PC-3 (cell line): ENCODE results near the gene ST6GALNAC5. TPM values are rescaled to one million over a fixed set of nuclear protein-coding genes. Genes with fewer than 3 reads are reported as not detected.
A peak's percentile ranks its signal among the peaks of the same experiment; 100 is the strongest.

Source experiments
- ATAC-seq: fragments of 200-7000 bp; cut with Tn5 transposase; 2 replicates; pipeline ENCODE4 v1.9.1; 2020; ENCODE audit warnings: mild to moderate bottlenecking, moderate library complexity
- BruUV-seq: library from RNA; stranded (reverse); fragments of 400-500 nt; replicated peaks from 2 replicates; lab custom pipeline; 2021; lab: Mats Ljungman, UMichigan
- CTCF ChIA-PET: fragments of 300-600 bp; sonication (Branson Sonifier 250); formaldehyde crosslinking; loops from one replicate; lab custom pipeline; 2022; ENCODE audit warnings: antibody characterized with exemption; lab: Charles Lee
- POLR2A ChIA-PET: fragments of 300-600 bp; sonication (Branson Sonifier 250); formaldehyde crosslinking; loops from one replicate; lab custom pipeline; 2022; ENCODE audit warnings: antibody characterized with exemption; ENCODE audit not compliant: unreplicated experiment; lab: Charles Lee
- DNase-seq: peaks from one replicate; pipeline ENCODE4 v3.0.0-alpha.2; 2015
- H2AFZ ChIP-seq: fragments of 300-600 bp; sonication (generic); 2 replicates; pipeline ENCODE4 v1.6.0; 2016; ENCODE audit warnings: antibody characterized with exemption, low read length
- H3F3A ChIP-seq: fragments of 300-600 bp; sonication (generic); one replicate; pipeline ENCODE4 v1.6.0; 2017; ENCODE audit warnings: antibody characterized with exemption, low read length, control low read depth, mild to moderate bottlenecking; ENCODE audit not compliant: unreplicated experiment
- H3K27ac ChIP-seq: fragments of 300-600 bp; sonication (generic); 2 replicates; pipeline ENCODE4 v1.5.1; 2016; ENCODE audit warnings: mild to moderate bottlenecking, low read length
- H3K27me3 ChIP-seq: fragments of 300-600 bp; sonication (generic); 2 replicates; pipeline ENCODE4 v1.6.1; 2016; ENCODE audit warnings: low read length, mixed read lengths
- H3K36me3 ChIP-seq: fragments of 300-600 bp; sonication (generic); 2 replicates; pipeline ENCODE4 v1.6.1; 2016; ENCODE audit warnings: low read depth, mixed run types, low read length, mixed read lengths
- H3K4me1 ChIP-seq: fragments of 300-600 bp; sonication (generic); 2 replicates; pipeline ENCODE4 v1.5.1; 2016; ENCODE audit warnings: low read length; ENCODE audit not compliant: insufficient read depth
- H3K4me2 ChIP-seq: fragments of 300-600 bp; sonication (generic); 2 replicates; pipeline ENCODE4 v1.6.0; 2016; ENCODE audit warnings: low read length
- H3K4me3 ChIP-seq: fragments of 300-600 bp; sonication (generic); 2 replicates; pipeline ENCODE4 v1.5.1; 2016; ENCODE audit warnings: mild to moderate bottlenecking, low read length, mixed read lengths
- H3K79me2 ChIP-seq: fragments of 300-600 bp; sonication (generic); 2 replicates; pipeline ENCODE4 v1.6.1; 2017; ENCODE audit warnings: low read length, mixed read lengths
- H3K9ac ChIP-seq: fragments of 300-600 bp; sonication (generic); 2 replicates; pipeline ENCODE4 v1.6.0; 2016; ENCODE audit warnings: mild to moderate bottlenecking, low read length
- H3K9me2 ChIP-seq: fragments of 300-600 bp; sonication (generic); replicated peaks from 2 replicates; pipeline ENCODE4 v1.6.1; 2016; ENCODE audit warnings: mixed run types, low read length, mixed read lengths
- H3K9me3 ChIP-seq: fragments of 300-600 bp; sonication (generic); 2 replicates; pipeline ENCODE4 v1.6.1; 2016; ENCODE audit warnings: low read length, mixed read lengths
- H4K20me1 ChIP-seq: fragments of 300-600 bp; sonication (generic); 2 replicates; pipeline ENCODE4 v1.6.1; 2016; ENCODE audit warnings: low read length, mixed read lengths
- EZH2 ChIP-seq: fragments of 300-600 bp; sonication (generic); IDR thresholded peaks from one replicate; pipeline ENCODE4 v1.6.1; 2017; ENCODE audit warnings: antibody characterized with exemption, mild to moderate bottlenecking, low read length; ENCODE audit not compliant: unreplicated experiment
- EZH2phosphoT487 ChIP-seq: fragments of 300-600 bp; sonication (generic); IDR thresholded peaks from 2 replicates; pipeline ENCODE4 v1.6.1; 2018; ENCODE audit warnings: mild to moderate bottlenecking, antibody characterized with exemption, low read length, borderline replicate concordance
- intact Hi-C: fragments of 100-400 bp; cut with micrococcal nuclease; formaldehyde crosslinking; loops from 2 replicates; pipeline ENCODE4 v1.9.0; 2023
- total RNA-seq: library from RNA; depleted of rRNA; stranded (reverse); fragments of >200 nt; gene quantifications from 2 replicates; pipeline ENCODE4 v1.2.3, GENCODE V29; 2014
- TF ChIP-seq, protein P1 (sequence below): fragments of 300-600 bp; sonication (generic); conservative IDR thresholded peaks from 2 replicates; pipeline ENCODE4 v1.5.1; 2017; ENCODE audit warnings: antibody characterized with exemption, low read depth, mild to moderate bottlenecking, low read length

ST6GALNAC5 gene
- total RNA-seq, 1 experiment from 2014 or later = 0.36 TPM

DNA sequence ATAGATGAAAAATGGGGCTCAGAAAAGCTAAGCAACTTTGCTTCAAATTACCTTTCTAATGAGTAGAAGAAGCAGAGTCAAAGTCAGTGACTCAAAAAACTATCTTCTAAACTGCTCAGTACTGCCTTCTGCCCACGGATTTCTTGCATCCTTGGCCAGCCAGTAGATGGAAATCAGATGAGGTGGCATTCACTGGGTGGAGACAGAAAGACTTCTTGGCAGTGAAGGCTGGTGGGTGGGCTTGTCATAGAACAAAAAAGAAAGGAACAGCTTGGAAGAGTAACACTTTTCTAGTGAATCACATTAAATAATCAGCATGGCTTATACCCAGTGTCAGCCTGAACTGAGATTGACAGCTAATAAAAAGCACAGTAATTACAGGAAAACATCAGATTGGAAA lies 170.7 kb downstream of the ST6GALNAC5 start:
- intact Hi-C loops = loop anchor here (2.0 kb wide), 2 partner anchors 39 to 63 kb away; no protein-coding TSS in a partner anchor
- ATAC-seq (no peak), DNase-seq (no peak)
- H2AFZ ChIP-seq = no peak overlapping the region
- no peak overlapping the region for H3K4me3 ChIP-seq
- H3F3A ChIP-seq = no peaks in the 10 kb centered on the region
- H3K79me2 ChIP-seq = no peaks in the 10 kb centered on the region
- no peaks in the 10 kb centered on the region for H4K20me1 ChIP-seq
- no peaks in the 10 kb centered on the region for H3K27me3 ChIP-seq
- peaks cover 17% of the 10 kb centered on the region for H3K4me1 ChIP-seq
- H3K9me3 ChIP-seq = no peaks in the 10 kb centered on the region
- H3K27ac ChIP-seq = no peak overlapping the region
- no peaks in the 10 kb centered on the region for H3K36me3 ChIP-seq
- no peak overlapping the region for H3K4me2 ChIP-seq
- no peak overlapping the region for H3K9ac ChIP-seq
- TF ChIP-seq EZH2 (no peak), EZH2phosphoT487 (no peak)
- TF ChIP-seq, protein P1, sequence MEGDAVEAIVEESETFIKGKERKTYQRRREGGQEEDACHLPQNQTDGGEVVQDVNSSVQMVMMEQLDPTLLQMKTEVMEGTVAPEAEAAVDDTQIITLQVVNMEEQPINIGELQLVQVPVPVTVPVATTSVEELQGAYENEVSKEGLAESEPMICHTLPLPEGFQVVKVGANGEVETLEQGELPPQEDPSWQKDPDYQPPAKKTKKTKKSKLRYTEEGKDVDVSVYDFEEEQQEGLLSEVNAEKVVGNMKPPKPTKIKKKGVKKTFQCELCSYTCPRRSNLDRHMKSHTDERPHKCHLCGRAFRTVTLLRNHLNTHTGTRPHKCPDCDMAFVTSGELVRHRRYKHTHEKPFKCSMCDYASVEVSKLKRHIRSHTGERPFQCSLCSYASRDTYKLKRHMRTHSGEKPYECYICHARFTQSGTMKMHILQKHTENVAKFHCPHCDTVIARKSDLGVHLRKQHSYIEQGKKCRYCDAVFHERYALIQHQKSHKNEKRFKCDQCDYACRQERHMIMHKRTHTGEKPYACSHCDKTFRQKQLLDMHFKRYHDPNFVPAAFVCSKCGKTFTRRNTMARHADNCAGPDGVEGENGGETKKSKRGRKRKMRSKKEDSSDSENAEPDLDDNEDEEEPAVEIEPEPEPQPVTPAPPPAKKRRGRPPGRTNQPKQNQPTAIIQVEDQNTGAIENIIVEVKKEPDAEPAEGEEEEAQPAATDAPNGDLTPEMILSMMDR = no peak
- H3K9me2 ChIP-seq = no peaks in the 10 kb centered on the region
- POLR2A ChIA-PET = no interaction called here
- BruUV-seq = no TSS peak
- CTCF ChIA-PET = no interaction called here

DNA sequence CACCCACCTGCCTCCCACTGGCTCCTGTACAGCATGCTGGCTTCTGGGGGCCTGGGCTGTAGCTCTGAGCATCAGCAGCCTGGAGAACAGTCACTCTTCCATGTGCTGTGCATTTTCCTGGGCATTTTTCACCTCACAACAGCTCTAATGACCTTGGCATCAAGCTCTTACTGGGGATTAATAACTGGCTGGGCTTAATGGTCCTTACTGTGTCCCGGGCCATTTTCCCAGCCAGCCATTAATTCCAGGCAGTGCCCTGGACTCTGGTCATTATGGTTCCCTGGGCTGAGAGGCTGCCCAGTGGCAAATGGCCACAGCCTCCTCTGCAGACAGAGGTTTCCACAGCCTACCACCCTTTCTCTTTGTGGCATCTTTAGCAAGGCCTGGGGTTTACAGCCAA lies 171.8 kb downstream of the ST6GALNAC5 start:
- CTCF ChIA-PET = no interaction called here
- Histone ChIP-seq H3K27me3 (no peaks in the 10 kb centered on the region), H4K20me1 (no peaks in the 10 kb centered on the region), H3K9me3 (no peaks in the 10 kb centered on the region), H3K36me3 (no peaks in the 10 kb centered on the region), H3F3A (no peaks in the 10 kb centered on the region), H3K9ac (no peak overlapping the region), H2AFZ (no peak overlapping the region), H3K79me2 (no peaks in the 10 kb centered on the region), H3K4me2 (peak overlapping the region; percentile 24), H3K27ac (no peak overlapping the region), H3K4me1 (peaks cover 17% of the 10 kb centered on the region), H3K9me2 (no peaks in the 10 kb centered on the region), H3K4me3 (no peak overlapping the region)
- no TSS peak for BruUV-seq
- ATAC-seq (no peak), DNase-seq (no peak)
- TF ChIP-seq EZH2 = no peak
- TF ChIP-seq, protein P1 = no peak
- TF ChIP-seq EZH2phosphoT487 = no peak
- intact Hi-C loops = loop anchor here (2.0 kb wide), 2 partner anchors 40 to 62 kb away; no protein-coding TSS in a partner anchor
- POLR2A ChIA-PET = no interaction called here

DNA sequence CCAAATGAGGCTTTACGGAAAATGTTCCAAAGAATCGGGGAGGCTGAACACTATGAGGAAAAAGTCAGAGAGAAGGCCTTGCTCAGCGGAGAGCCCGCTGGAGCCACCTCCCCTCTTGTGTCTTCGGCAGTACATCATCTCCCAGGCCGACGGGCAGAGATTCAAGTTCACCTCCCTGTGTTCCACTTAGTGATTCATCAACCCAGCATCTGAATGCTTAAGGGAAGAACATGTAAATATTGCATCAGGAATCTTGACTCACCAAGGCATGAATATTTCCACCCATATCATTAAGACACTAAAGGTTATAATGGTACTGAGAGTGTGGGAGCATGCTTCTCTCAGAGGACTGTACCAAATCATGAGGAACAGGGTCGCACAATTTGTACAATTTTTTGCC lies 172.5 kb downstream of the ST6GALNAC5 start:
- no peak overlapping the region for H3K4me3 ChIP-seq
- H3K4me2 ChIP-seq = peak overlapping the region; percentile 32

More for the DNA sequence above, 172.5 kb downstream of the ST6GALNAC5 start:
- BruUV-seq = no TSS peak
- ATAC-seq = peak; percentile 94
- H3K9ac ChIP-seq = no peak overlapping the region
- no peaks in the 10 kb centered on the region for H3K9me2 ChIP-seq
- H4K20me1 ChIP-seq = no peaks in the 10 kb centered on the region
- H3K27ac ChIP-seq = peak overlapping the region; percentile 62
- peaks cover 19% of the 10 kb centered on the region for H3K4me1 ChIP-seq
- DNase-seq = peak; percentile 97
- no peaks in the 10 kb centered on the region for H3F3A ChIP-seq
- POLR2A ChIA-PET = no interaction called here
- H2AFZ ChIP-seq = peak overlapping the region; percentile 21; the same call in 1 of the 2 replicates
- no peaks in the 10 kb centered on the region for H3K79me2 ChIP-seq
- intact Hi-C loops = loop anchor here (2.0 kb wide), 3 partner anchors 17 to 61 kb away; no protein-coding TSS in a partner anchor
- H3K9me3 ChIP-seq = no peaks in the 10 kb centered on the region
- no peaks in the 10 kb centered on the region for H3K27me3 ChIP-seq
- CTCF ChIA-PET = no interaction called here
- no peaks in the 10 kb centered on the region for H3K36me3 ChIP-seq
- TF ChIP-seq EZH2phosphoT487 = no peak
